Activated T-helper 2 cell treated with anti-CD3 and anti-CD28 coated beads, Interferon-gamma antibody, Interleukin-2, Interleukin-4, amounts not matched to agents 10 μg/mL and 5 μg/mL and 100 μg/mL, durations not matched to agents 14 hours and 24 hours and 36 hours (primary cell): ENCODE measurements around the gene GGT5. TPM values are rescaled to one million over a fixed set of nuclear protein-coding genes. Genes with fewer than 3 reads are reported as not detected.
A peak's percentile ranks its signal among the peaks of the same experiment; 100 is the strongest.
"Not testable (repeated sequence)": the region's sequence is repeated elsewhere in the genome, so short reads cannot be mapped to it uniquely, and the experiment has no call there.

ENCODE experiments used
- DNase-seq: peaks from one replicate; pipeline ENCODE4 v3.0.0; 2021; ENCODE audit warnings: low spot score
- H3K27ac Mint-ChIP-seq: one replicate; pipeline ENCODE4 v1.8.0; 2021; ENCODE audit warnings: mixed read lengths
- H3K27me3 Mint-ChIP-seq: one replicate; pipeline ENCODE4 v1.8.0; 2021; ENCODE audit warnings: low read depth, mixed read lengths
- H3K36me3 Mint-ChIP-seq: one replicate; pipeline ENCODE4 v1.8.0; 2021; ENCODE audit warnings: low read depth, mixed read lengths
- H3K4me1 Mint-ChIP-seq: one replicate; pipeline ENCODE4 v1.8.0; 2021; ENCODE audit warnings: low read depth, mixed read lengths
- H3K4me3 Mint-ChIP-seq: one replicate; pipeline ENCODE4 v1.8.0; 2021; ENCODE audit warnings: low read depth, mild to moderate bottlenecking, moderate library complexity, mixed read lengths
- H3K9me3 Mint-ChIP-seq: one replicate; pipeline ENCODE4 v1.8.0; 2021; ENCODE audit warnings: mixed read lengths
- intact Hi-C: fragments of 100-400 bp; cut with micrococcal nuclease; formaldehyde crosslinking; loops from one replicate; pipeline ENCODE4 v1.15.1; 2023
- total RNA-seq: library from RNA; stranded (reverse); gene quantifications from 2 replicates; pipeline ENCODE4 v1.2.3, GENCODE V29; 2022

Gene GGT5
- total RNA-seq, 1 donor from 2014 or later = 0.05 TPM

DNA sequence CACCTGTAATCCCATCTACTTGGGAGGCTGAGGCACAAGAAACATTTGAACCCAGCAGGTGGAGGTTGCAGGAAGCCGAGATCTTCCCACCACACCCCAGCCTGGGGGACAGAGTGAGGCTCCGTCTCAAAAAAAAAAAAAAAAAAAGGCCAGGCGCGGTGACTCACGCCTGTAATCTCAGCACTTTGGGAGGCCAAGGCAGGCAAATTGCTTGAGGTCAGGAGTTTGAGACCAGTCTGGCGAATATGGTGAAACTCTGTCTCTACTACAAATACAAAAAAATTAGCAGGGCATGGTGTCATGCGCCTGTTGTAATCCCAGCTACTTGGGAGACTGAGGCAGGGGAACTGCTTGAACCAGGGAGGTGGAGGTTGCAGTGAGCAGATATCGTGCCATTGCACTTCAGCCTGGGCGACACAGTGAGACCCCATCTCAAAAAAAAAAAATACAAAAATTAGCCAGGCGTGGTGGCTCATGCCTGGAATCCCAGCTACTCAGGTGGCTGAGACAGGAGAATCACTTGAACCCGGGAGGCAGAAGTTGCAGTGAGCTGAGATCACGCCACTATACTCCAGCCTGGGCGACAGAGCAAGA lies 6.7 kb downstream of the GGT5 start:
- H3K4me1 Mint-ChIP-seq = peaks cover 27% of the 10 kb centered on the region
- H3K27ac Mint-ChIP-seq, H3K27me3 Mint-ChIP-seq, intact Hi-C loops, H3K36me3 Mint-ChIP-seq, DNase-seq, H3K4me3 Mint-ChIP-seq, H3K9me3 Mint-ChIP-seq: not testable (repeated sequence)

DNA sequence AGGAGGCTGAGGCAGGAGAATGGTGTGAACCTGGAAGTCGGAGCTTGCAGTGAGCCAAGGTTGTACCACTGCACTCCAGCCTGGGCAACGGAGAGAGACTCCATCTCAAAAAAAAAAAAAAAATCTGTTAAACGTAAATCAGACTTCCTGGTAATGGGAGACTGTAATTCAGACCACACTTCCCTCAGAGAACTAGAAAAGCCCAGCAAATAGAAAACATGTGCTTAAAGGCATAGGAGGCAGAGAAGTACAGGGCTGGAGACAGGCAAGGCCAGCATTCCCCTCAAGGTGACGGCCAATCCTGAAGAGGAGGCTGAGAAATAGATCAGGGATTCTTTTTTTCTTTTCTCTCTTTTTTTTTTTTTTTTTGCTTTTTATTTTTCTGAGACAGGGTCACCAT lies 8.2 kb downstream of the GGT5 start:
- intact Hi-C loops = no loop called here
- no peaks in the 10 kb centered on the region for H3K27me3 Mint-ChIP-seq
- no peaks in the 10 kb centered on the region for H3K36me3 Mint-ChIP-seq
- peaks cover 15% of the 10 kb centered on the region for H3K4me1 Mint-ChIP-seq
- H3K4me3 Mint-ChIP-seq = no peak overlapping the region
- no peak overlapping the region for H3K27ac Mint-ChIP-seq
- no peak for DNase-seq
- no peaks in the 10 kb centered on the region for H3K9me3 Mint-ChIP-seq

DNA sequence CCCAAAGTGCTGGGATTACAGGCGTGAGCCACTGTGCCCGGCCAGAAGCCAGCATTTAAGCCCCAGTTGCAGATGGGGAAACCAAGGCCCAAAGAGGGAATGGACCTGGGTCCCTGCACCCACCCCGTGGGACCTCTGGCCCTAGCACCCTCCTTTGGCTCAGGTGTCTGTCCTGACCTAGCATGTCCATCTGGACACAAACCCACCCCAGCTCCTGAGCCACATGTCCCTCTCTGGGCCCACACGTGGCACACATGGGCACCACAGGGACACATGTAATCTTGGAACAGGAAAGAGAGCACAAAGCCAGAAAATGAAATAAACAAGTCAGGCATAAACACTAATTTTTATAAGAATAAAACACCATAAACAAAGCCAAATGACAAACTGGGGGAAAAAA lies 9.6 kb downstream of the GGT5 start:
- intact Hi-C loops = no loop called here
- H3K9me3 Mint-ChIP-seq = no peaks in the 10 kb centered on the region
- no peak overlapping the region for H3K4me3 Mint-ChIP-seq
- no peaks in the 10 kb centered on the region for H3K36me3 Mint-ChIP-seq
- DNase-seq = no peak
- H3K27me3 Mint-ChIP-seq = no peaks in the 10 kb centered on the region
- no peak overlapping the region for H3K27ac Mint-ChIP-seq
- H3K4me1 Mint-ChIP-seq = peaks cover 7% of the 10 kb centered on the region

DNA sequence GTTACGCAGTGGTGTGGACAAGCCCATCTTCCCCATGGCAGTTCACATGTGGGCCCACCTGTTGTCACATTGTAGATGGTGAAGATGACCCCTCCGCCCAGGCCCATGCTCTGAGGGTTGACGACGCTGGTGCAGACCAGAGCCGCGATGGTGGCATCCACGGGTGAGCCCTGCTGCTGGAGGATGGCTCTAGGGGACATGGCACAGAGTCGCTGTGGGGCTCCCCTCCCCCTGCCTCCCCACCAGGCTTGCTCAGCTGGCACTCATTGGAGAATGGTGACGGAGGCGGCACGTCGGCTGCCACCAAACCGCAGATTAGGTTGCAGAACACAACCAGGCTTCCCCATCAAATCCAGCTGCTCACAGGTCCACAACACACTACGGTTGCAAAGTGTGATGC lies 11.1 kb downstream of the GGT5 start:
- no peaks in the 10 kb centered on the region for H3K27me3 Mint-ChIP-seq
- no peaks in the 10 kb centered on the region for H3K36me3 Mint-ChIP-seq
- no peaks in the 10 kb centered on the region for H3K9me3 Mint-ChIP-seq
- H3K4me1 Mint-ChIP-seq = peaks cover 4% of the 10 kb centered on the region
- no peak overlapping the region for H3K27ac Mint-ChIP-seq
- DNase-seq = no peak
- intact Hi-C loops = no loop called here
- H3K4me3 Mint-ChIP-seq = no peak overlapping the region

DNA sequence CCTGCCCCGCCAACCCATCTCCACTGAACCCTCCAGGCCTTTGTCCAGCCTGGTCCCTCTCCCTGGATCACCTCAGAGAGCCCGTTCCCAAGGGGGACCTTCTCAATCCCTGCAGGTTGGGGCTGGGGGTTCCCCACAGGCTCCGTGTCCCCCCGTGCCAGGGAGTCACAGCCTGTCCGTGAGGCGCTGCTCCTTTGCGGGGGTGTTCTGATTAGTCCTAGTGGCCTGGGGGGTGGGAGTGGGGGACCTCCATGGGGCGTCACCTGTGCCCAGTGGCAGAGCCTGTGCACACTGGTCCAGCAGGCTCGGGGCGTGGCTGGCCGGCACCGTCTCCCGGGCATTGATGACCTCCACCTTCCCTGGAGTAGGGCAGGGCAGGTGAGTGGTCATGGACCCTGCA lies 11.6 kb downstream of the GGT5 start:
- Mint-ChIP-seq H3K9me3 (no peaks in the 10 kb centered on the region), H3K4me1 (peaks cover 4% of the 10 kb centered on the region), H3K36me3 (no peaks in the 10 kb centered on the region), H3K27me3 (no peaks in the 10 kb centered on the region), H3K4me3 (no peak overlapping the region), H3K27ac (no peak overlapping the region)
- no peak for DNase-seq
- intact Hi-C loops = no loop called here

DNA sequence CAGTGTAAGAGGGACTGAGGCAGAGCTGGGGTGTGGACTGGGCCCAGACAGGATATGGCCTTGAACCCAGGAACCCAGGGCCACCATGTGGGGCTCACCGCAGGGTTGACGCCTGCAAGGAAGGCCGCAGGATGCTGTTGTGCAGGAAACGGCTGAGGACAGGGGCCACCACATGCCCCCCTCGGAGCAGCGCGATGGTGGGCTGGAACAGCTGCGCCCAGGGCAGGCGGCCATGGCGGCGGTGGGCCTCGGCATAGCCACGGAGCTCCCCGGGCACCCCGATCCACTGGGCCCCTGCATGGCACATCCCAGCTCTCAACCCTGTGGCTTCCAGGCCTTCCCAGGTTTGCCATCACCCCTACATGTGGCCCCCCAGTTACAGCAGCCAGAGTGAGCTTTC lies 12.2 kb downstream of the GGT5 start:
- Mint-ChIP-seq H3K27me3 (no peaks in the 10 kb centered on the region), H3K27ac (no peak overlapping the region), H3K36me3 (no peaks in the 10 kb centered on the region), H3K4me1 (peaks cover 4% of the 10 kb centered on the region), H3K4me3 (no peak overlapping the region), H3K9me3 (no peaks in the 10 kb centered on the region)
- no peak for DNase-seq
- intact Hi-C loops = no loop called here

DNA sequence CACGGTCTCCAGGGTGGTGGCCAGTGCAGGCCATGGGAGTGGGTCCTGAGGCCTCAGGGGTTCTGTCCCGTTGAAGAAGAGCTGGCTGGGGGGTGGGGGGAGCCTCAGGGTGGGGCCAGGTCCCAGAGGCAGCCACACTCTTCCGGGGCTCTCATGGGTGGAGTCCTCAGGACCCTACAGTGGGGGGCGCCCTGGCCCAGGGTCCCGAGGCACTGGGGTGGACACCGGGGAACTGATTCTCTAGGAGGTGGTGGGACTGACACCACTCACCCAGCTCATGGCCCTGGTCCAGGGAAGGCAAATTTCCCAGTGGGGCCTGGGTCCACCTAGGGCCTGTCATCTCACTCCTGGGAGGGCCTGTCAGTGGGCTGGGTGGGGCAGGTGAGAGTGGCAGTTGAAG lies 12.8 kb downstream of the GGT5 start:
- Mint-ChIP-seq H3K9me3 (no peaks in the 10 kb centered on the region), H3K36me3 (no peaks in the 10 kb centered on the region), H3K27me3 (no peaks in the 10 kb centered on the region), H3K4me1 (peaks cover 4% of the 10 kb centered on the region), H3K27ac (no peak overlapping the region), H3K4me3 (no peak overlapping the region)
- DNase-seq = no peak
- intact Hi-C loops = no loop called here

DNA sequence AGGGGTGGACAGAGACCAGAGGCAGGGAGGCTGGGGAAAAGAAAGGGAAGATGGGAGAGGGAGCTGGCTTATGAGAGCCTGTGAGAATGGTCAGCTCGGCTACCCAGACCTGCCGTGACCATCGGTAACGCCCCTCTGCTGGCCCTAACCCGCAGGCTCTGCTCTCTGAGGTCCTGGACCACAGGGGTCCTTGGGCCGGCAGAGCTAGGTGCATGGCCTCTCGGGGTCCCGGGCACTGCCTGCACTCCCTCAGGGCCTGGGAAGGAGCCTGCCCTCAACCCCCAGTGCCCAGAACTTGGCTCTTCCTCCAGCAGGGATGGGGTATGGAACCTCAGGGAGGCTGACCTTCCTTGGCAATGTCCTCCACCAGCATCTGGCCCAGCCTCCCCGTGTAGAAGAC lies 13.2 kb downstream of the GGT5 start:
- intact Hi-C loops = loop anchor here (1.0 kb wide), 1 partner anchor 42 kb away; no protein-coding TSS in a partner anchor
- DNase-seq = no peak
- no peak overlapping the region for H3K4me3 Mint-ChIP-seq
- H3K27ac Mint-ChIP-seq = peak overlapping the region; percentile 58
- peaks cover 3% of the 10 kb centered on the region for H3K4me1 Mint-ChIP-seq
- no peaks in the 10 kb centered on the region for H3K9me3 Mint-ChIP-seq
- H3K27me3 Mint-ChIP-seq = no peaks in the 10 kb centered on the region
- no peaks in the 10 kb centered on the region for H3K36me3 Mint-ChIP-seq

DNA sequence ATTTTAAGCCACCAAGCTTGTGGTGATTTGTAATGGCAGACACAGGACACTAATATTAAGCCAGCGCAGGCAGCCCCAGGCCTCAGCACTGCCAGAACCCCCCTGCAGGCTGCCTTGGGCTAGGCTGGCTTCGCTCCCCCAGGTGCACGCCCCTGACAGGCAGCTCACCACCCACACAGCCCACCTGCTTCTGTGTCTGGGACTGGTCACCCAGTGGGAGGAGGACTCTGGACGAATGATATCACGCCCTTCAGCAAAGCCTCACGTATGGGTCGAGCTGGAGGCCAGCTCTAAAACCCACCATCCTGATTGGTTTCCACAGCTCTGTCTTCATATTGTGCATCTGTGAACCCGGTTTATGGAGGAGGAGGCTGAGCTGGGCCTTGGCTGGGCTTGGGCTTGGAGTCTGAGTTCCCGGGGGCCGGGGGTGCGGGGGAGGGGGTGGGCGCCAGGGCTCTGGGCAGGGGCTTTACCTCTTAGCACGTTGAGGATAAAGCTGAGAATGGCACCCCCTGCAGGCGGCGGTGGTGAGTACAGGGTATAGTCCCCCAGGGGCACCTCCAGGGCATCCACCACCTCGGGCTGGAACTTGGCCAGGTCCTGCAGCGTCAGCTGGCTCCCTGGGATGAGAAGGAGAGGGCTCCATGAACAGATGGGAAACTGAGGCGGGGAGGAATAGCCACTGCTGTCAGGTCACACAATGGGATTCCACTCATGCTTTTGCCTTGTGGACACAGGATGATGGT lies 13.8 kb downstream of the GGT5 start:
- intact Hi-C loops = loop anchor here (1.0 kb wide), 1 partner anchor 42 kb away; no protein-coding TSS in a partner anchor
- H3K27me3 Mint-ChIP-seq = no peaks in the 10 kb centered on the region
- DNase-seq = peak; percentile 50
- H3K4me1 Mint-ChIP-seq = peaks cover 2% of the 10 kb centered on the region
- H3K36me3 Mint-ChIP-seq = no peaks in the 10 kb centered on the region
- no peaks in the 10 kb centered on the region for H3K9me3 Mint-ChIP-seq
- peak overlapping the region; percentile 58 for H3K27ac Mint-ChIP-seq
- no peak overlapping the region for H3K4me3 Mint-ChIP-seq

DNA sequence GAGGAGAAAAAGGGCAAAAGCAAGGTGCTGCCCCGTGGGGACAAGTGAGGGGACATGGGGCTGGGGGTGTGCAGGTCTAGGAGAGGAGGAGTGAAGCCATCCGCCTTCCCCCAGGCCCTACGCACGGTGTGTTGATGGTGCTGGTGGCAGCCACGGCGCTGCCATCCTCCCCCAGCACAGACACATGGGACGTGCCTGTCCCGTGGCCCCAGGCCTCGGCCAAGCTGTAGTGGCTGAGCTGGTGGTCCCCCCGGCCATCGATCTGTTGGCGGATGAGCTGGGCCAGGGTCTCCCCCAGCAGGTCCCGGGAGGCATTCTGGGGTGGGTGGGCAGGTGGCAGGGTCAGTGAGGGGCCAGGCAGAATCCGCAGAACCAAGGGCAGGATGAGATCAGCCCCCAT lies 18.9 kb downstream of the GGT5 start:
- H3K27me3 Mint-ChIP-seq = no peaks in the 10 kb centered on the region

DNA sequence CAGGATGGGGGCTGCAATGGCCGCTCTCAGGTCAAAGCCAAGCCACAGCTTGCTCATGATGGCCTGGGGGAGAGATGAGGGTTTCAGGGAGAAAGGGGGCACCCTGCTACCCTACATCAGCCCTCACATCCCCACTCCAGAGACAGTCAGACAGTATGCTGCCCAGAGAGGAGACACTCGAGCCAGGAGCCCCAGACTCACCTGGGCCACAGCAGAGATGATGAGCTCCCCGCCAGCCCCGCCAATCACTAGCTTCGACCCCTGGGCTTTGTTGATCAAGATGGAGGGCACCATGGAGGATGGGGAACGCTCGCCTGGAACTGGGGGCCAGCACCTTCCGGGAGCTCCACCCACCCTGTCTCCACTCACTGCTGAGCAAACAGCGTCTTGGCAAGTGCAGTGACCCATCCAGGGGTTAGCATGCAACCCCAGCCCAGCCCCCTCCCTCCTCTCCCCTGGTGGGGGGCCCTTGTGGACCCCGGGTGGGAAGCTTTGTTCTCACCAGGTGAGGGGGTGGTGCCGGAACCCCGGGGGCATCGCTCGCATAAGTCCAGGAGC lies 19.8 kb downstream of the GGT5 start:
- no peaks in the 10 kb centered on the region for H3K27me3 Mint-ChIP-seq
- H3K4me1 Mint-ChIP-seq = no peaks in the 10 kb centered on the region
- DNase-seq = no peak
- no peak overlapping the region for H3K4me3 Mint-ChIP-seq
- no peak overlapping the region for H3K27ac Mint-ChIP-seq
- intact Hi-C loops = no loop called here
- no peaks in the 10 kb centered on the region for H3K36me3 Mint-ChIP-seq
- peaks cover 4% of the 10 kb centered on the region for H3K9me3 Mint-ChIP-seq

More for the DNA sequence above, 18.9 kb downstream of the GGT5 start:
- no peaks in the 10 kb centered on the region for H3K36me3 Mint-ChIP-seq
- peaks cover 4% of the 10 kb centered on the region for H3K9me3 Mint-ChIP-seq
- no peaks in the 10 kb centered on the region for H3K4me1 Mint-ChIP-seq
- H3K4me3 Mint-ChIP-seq = no peak overlapping the region
- no peak overlapping the region for H3K27ac Mint-ChIP-seq
- DNase-seq = no peak
- intact Hi-C loops = no loop called here

DNA sequence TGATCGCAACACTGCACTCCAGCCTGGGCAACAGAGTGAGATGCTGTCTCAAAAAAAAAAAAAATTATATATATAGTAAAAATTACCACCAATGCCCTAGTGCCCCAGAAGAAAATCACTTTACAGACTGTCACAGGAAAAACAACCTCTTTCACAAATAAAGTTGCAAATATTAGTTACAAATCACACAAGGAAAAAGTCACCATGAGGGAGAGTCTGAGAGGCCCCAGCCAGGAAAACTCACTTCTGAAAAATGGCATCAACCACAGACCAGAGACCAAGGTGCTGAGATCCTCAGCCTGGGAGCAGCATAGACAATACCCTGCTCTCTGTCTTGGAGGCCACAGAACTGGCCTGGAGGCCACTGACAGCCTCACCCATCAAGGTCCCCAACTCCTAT lies 20.4 kb downstream of the GGT5 start:
- no peak for DNase-seq

DNA sequence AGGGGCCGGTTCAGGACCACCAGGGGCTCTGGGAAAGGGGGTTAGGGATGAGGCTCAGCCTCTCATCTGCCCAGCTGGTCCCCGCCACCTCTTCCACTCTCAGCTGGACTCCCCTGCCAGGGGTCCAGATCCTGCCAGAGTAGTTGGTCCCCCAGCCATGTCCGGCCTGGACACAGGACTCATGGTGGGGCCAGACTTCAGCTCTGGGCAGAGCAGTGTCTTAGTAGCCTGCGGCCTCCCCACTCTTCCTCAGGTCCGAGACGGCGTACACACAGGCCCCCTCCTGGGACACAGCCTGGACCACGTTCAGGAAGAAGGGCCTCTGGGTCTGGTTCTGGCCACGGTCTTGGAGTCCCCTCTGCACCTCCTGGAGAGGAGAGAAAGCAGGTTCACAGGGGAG lies 25.1 kb downstream of the GGT5 start:
- H3K9me3 Mint-ChIP-seq = peaks cover 4% of the 10 kb centered on the region
- intact Hi-C loops = no loop called here
- no peak overlapping the region for H3K4me3 Mint-ChIP-seq

More for the DNA sequence above, 20.4 kb downstream of the GGT5 start:
- H3K36me3 Mint-ChIP-seq = no peaks in the 10 kb centered on the region
- H3K4me3 Mint-ChIP-seq = no peak overlapping the region
- peaks cover 4% of the 10 kb centered on the region for H3K9me3 Mint-ChIP-seq
- no peaks in the 10 kb centered on the region for H3K27me3 Mint-ChIP-seq
- H3K4me1 Mint-ChIP-seq = no peaks in the 10 kb centered on the region
- no peak overlapping the region for H3K27ac Mint-ChIP-seq
- intact Hi-C loops = no loop called here

More for the DNA sequence above, 25.1 kb downstream of the GGT5 start:
- Mint-ChIP-seq H3K36me3 (no peaks in the 10 kb centered on the region), H3K27me3 (no peaks in the 10 kb centered on the region), H3K4me1 (no peaks in the 10 kb centered on the region), H3K27ac (no peak overlapping the region)
- DNase-seq = no peak
